ENCODE results near the gene INTS2.
"Not testable (repeated sequence)": the region's sequence is repeated elsewhere in the genome, so short reads cannot be mapped to it uniquely, and the experiment has no call there.

INTS2 gene

DNA sequence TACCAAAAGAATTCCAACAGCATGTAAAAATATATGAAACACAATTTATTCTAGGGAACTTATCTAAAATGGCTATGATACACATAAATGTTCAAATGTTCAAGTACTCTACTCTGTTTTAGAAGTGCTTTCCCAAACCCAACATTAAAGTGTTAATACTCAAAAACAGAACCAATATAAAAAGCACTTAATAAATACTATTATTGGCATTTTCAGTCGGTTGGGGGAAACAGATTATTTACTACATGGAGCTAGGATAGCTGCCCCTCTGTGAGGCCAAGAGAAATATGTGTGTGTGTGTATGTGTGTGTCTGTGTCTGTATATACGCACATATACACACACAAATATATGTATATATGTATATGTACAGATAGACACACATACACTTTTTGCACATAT is 32.4 kb downstream of the INTS2 start:
- DNase-seq = no peak

DNA sequence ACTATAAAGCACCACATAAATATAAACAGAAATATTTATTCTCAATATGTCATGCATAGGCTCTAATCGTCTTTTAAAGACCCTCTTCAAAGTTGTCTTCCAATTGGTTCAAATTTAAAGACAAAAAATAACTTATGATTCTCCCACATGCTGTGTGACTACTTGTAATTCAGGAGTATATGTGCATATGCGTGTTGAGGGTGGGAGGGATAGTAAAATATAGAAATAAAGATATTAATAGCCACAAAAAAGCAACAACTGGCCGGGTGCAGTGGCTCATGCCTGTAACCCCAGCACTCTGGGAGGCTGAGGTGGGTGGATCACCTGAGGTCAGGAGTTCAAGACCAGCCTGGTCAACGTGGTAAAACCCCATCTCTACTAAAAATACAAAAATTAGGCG is 33.5 kb downstream of the INTS2 start:
- DNase-seq = not testable (repeated sequence)

GRCh38 chr17:61887733-61888132 is 40.0 kb downstream of the INTS2 start:
- DNase-seq = not testable (repeated sequence)

- DNase-seq = not testable (repeated sequence)
These were observed 41.9 kb downstream of the INTS2 start for GRCh38 chr17:61885865-61886264.

GRCh38 chr17:61884864-61885263 is 42.9 kb downstream of the INTS2 start:
- DNase-seq = no peak

DNA sequence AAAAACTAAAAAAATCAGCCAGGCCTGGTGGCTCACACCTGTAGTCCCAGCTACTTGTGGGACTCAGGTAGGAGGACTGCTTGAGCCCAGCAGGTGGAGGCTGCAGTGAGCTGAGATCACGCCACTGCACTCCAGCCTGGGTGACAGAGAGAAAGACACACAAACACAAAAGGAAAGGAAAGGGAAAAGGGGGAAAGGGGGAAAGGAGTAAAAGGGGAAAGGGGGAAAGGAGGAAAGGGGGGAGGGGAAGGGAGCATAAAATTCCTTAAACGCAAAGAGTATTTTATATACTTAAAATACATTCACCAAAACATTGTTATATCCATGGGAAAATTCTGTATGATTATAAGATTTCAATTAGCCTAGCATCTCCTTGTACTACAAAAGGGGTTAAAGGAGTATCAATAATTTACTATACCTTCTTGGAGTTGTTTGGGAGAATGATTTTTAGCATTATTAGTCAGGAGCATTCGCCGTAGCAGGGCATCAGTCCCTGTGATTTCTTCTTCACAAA is 47.1 kb downstream of the INTS2 start:
- no peak for DNase-seq

GRCh38 chr17:61878984-61879612 is 48.7 kb downstream of the INTS2 start:
- no peak for DNase-seq

DNA sequence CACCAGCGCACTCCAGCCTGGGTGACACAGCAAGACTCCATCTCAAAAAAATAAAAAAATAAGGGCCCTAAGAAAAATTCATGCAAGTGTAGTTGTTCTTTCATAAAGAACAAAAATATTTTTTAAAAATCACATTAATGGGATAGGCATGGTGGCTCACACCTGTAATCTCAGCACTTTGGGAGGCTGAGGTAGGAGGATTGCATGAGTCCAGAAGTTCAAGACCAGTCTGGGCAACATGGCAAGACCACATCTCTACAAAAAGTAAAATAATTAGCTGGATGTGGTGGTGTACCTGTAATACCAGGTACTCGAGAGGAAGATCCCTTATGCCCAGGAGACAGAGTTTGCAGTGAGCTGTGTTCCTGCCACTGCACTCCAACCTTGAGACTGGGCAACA is 49.3 kb downstream of the INTS2 start:
- DNase-seq = no peak

GRCh38 chr17:61877837-61878236 is 49.9 kb downstream of the INTS2 start:
- DNase-seq = no peak

DNA sequence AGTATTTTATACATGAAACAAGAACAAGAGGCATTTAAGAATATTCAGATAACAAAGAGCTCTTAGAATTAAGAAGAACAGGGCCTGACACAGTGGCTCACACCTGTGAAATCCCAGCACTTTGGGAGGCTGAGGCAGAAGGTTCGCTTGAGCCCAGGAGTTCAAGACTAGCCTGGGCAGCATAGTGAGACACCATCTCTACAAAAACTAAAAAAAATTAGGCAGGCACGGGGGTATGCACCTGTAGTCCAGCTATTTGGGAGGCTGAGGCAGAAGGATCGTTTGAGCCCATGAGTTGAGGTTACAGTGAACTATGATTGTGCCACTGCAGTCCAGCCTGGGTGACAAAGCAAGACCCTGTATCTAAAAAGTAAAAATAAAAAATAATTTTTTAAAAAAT is 52.0 kb downstream of the INTS2 start:
- no peak for DNase-seq

DNA sequence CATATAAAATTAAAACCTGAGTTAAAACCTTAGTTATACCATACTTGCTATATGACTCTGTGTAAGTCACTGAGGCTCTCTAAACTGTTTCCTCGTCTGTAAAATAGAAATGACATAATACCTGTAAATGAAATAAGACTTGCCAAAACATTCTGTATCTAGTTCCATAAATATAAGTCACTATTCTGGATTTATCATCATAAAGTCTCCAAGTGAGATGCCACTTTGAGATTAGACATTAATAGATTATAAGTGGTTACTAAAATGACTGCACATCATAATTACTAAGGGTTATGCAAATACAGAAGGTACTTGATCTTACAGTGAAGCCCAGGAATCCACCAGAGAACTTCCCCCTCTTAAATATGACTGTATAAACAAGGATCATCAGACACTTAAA is 52.5 kb downstream of the INTS2 start:
- no peak for DNase-seq

GRCh38 chr17:61874075-61874474 is 53.7 kb downstream of the INTS2 start:
- DNase-seq = no peak

- DNase-seq = no peak
These were observed 55.7 kb downstream of the INTS2 start for GRCh38 chr17:61872099-61872498.

GRCh38 chr17:61869138-61869537 is 58.6 kb downstream of the INTS2 start:
- no peak for DNase-seq

DNA sequence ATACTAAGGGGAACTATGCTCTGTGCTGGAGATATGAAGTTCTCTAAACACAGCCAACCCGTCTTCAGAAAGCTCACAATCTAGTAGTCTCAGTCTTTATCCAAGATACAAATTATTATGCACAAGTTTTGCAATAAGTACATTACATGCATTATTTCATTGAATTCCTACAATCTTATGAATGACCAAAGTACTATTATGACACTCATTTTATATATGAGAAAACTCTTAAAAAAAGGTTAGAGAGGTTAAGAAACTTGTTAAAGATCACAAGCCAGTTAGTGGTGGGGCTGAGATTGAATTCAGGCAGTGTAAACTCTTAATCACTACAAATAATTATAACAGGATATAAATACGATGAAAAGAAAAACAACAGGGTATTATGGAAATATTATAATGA is 59.7 kb downstream of the INTS2 start:
- no peak for DNase-seq

- DNase-seq = no peak
These were observed 60.7 kb downstream of the INTS2 start for GRCh38 chr17:61867033-61867432.

DNA sequence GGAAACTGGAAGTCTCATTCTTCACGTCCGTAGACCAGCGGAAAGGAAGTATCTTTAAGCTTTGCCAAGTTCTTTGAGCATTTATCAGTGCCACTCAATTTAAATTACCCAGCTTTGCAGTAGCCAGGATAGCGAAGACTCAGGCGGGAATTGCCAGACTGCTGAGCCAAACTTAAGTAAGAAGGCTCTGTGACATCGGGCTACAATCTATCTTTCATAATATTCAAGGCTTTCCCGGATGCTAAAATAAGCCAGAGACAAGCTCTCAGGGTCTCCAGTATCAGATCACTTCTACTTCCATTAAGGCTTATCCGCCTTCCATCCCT is 64.0 kb downstream of the INTS2 start:
- DNase-seq = no peak

DNA sequence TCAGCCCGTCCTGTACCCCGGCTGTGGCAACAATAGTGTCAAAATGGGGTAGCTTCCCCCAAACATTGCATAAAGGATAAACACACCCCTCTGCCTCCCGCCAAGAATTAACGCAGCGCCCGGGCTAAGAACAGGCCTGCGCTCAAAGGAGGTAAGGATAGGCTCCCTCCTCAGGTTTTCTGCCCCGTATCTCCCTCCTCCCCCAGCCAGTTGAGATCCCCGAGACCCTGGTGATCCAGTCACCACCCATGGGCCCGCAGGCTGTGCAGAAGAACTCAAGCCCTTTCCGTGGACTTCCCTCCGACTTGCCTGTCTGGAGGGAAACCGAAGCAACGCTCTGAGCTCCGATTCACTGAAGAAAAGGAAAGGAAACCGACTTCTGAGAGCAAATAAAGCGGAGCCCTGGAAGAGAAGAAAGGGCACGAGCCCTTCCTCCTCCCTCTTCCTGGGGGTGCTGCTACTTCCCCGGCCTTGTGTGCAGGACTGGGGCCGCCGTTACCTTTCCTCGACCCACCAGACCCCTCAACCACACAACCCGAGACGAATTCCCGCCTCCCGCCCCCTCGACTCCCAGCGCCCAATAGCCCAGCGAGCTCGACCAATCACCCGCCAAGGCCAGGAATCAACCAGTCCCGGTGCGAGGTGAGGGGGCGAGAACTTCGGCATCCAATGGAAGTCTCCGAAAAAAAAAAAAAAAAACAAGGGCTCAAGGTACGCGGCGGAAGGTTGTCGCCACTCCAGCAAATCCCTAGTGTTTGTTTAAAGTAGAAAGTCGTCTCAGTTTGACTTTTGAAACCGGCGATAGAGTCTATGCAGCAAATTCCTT is 64.6 kb downstream of the INTS2 start, which contains the start of gene BRIP1:
Gene BRIP1 (minus strand): TSS at position 554 of the 826 bp plus-strand sequence. CDS start 1,989 bp downstream, outside the sequence.
- peak; percentile 85 for DNase-seq

DNA sequence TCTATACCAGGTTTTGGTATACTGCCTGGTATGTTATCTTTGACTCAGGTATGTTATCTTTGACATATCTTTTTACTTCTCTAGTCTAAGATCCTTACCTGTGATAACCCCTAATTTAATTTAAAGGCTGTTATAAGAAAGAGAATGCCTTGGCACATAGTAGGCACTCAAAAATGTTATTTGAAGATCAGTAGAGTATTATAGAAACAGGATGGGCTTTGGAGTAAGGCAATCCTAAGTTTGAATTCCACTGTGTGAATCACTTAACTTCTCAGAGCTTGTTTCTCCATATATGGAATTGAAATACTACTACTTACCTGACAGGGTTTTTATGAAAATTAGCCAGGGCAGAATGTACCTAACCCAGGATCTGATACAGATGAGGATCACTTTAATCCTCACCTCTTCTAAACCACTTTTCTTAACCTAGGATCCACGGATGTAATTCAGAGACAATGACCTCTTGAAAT is 65.6 kb downstream of the INTS2 start:
- DNase-seq = no peak

DNA sequence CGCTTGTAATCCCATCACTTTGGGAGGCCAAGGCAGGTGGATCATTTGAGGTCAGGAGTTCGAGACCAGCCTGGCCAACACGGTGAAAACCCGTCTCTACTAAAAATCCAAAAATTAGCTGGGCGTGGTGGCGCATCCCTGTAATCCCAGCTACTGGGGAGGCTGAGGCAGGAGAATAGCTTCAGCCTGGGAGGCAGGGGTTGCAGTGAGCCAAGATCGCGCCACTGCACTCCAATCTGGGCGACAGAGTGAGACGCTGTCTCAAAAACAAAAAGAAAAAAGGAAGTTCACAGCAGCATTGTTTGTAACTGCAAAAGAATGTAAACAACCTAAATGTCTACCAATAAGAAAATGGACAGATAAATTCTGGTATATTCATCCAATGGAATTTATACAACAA is 67.4 kb downstream of the INTS2 start:
- not testable (repeated sequence) for DNase-seq

- no peak for DNase-seq
These were observed 71.7 kb downstream of the INTS2 start for GRCh38 chr17:61856035-61856434.

- no peak for DNase-seq
These were observed 74.9 kb downstream of the INTS2 start for GRCh38 chr17:61852857-61853256.

DNA sequence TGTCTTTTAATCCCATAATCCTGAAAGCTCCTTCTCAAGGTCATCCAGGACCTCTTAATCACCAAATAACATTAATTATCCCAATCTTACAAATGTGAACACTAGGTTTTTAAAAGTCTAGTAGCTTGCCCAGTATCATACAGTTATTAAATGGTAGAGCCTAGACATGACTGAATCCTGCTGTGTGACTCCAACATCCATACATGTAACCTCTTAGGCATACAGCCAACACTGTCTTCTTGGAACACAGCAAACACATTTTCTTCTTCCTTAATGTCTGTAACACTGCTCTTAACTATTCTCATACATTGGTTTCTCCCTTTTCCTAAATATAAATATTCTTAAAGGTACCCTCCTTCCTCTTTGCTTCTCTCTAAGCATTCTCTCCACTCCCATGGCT is 78.1 kb downstream of the INTS2 start:
- DNase-seq = no peak

- no peak for DNase-seq
These were observed 78.9 kb downstream of the INTS2 start for GRCh38 chr17:61848896-61849295.

Data from NCI-H446 treated with DMSO at 0.1 percent for 48 hours (cell line).